Measurements from ENCODE around the gene FBXO24. TPM values are rescaled to one million over a fixed set of nuclear protein-coding genes. Genes with fewer than 3 reads are reported as not detected.

Gene FBXO24
- total and polyA plus RNA-seq, 9 of the 15 experiments (the other 6 are each of a cell fraction or from before 2014, with no cell fraction given) = 0.17 to 0.95 (median 0.50) TPM

DNA sequence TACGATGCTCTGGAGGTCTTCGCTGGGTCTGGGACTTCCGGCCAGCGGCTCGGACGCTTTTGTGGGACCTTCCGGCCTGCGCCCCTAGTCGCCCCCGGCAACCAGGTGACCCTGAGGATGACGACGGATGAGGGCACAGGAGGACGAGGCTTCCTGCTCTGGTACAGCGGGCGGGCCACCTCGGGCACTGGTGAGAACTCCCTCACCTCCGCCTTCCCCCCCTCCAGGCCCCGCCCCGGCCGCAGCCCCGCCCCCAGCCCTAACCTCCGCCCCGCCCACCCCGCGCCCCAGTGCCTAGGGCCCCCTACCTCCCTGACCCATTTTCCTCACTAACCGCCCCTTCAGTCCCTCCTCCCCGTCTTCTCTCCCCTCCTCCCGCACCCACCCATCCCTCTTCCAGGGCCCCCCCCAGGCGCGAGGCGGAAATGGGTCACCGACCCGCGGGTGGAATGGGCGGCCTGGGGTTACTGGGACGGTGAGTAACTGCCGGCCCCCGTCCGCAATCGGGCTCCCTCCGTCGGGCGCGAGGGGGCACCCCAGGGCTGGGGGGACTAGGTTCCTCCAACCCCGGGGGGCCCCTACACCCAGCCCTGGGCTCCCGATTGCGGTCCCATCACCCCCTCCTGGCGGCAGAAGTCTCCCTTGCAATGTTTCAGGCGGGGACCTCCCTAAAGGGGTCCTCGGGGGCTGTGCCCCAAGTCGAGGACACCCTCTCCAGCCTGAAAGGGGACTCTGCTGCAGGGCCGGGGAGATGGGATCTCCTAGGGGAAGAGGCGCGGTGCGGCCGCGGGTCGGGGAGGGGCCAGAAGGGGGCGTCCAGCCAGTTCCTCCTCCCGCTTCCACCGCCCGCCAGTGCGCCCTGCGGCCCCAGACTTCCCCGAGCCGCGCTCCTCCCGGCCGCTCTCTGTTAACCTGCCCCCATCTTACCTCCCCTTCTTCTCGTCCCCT, 18.2 kb downstream of the FBXO24 start (continued):
- TF ChIP-seq PHF8 (IDR thresholded peaks at IDR 0.05; ENCODE audit: borderline replicate concordance, low read length) = peak; percentile 61; the same call in 1 of the 2 replicates
- TF ChIP-seq KAT7 (CRISPR knock-in tag; IDR thresholded peaks at IDR 0.05; ENCODE audit: borderline replicate concordance) = 0 out of 2 replicates have a peak, but pooled peaks have one; percentile 34
- TF ChIP-seq ZNF586 (CRISPR knock-in tag; conservative IDR thresholded peaks at IDR 0.05) = no peak
- TF ChIP-seq LCOR (CRISPR knock-in tag; IDR thresholded peaks at IDR 0.05) = peak; percentile 63; the same call in 1 of the 2 replicates
- TF ChIP-seq ZNF165 (CRISPR knock-in tag; IDR thresholded peaks at IDR 0.05; ENCODE audit: borderline replicate concordance) = no peak
- 0 out of 2 replicates have a peak, but pooled peaks have one; percentile 4 for TF ChIP-seq KLF16 (IDR thresholded peaks at IDR 0.05)
- TF ChIP-seq, protein P1, sequence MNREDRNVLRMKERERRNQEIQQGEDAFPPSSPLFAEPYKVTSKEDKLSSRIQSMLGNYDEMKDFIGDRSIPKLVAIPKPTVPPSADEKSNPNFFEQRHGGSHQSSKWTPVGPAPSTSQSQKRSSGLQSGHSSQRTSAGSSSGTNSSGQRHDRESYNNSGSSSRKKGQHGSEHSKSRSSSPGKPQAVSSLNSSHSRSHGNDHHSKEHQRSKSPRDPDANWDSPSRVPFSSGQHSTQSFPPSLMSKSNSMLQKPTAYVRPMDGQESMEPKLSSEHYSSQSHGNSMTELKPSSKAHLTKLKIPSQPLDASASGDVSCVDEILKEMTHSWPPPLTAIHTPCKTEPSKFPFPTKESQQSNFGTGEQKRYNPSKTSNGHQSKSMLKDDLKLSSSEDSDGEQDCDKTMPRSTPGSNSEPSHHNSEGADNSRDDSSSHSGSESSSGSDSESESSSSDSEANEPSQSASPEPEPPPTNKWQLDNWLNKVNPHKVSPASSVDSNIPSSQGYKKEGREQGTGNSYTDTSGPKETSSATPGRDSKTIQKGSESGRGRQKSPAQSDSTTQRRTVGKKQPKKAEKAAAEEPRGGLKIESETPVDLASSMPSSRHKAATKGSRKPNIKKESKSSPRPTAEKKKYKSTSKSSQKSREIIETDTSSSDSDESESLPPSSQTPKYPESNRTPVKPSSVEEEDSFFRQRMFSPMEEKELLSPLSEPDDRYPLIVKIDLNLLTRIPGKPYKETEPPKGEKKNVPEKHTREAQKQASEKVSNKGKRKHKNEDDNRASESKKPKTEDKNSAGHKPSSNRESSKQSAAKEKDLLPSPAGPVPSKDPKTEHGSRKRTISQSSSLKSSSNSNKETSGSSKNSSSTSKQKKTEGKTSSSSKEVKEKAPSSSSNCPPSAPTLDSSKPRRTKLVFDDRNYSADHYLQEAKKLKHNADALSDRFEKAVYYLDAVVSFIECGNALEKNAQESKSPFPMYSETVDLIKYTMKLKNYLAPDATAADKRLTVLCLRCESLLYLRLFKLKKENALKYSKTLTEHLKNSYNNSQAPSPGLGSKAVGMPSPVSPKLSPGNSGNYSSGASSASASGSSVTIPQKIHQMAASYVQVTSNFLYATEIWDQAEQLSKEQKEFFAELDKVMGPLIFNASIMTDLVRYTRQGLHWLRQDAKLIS (CRISPR knock-in tag; IDR thresholded peaks at IDR 0.05) = no peak
- no peak for TF ChIP-seq ARHGAP35 (IDR thresholded peaks at IDR 0.05; ENCODE audit: partially characterized antibody)
- TF ChIP-seq ARID2 (IDR thresholded peaks at IDR 0.05) = 0 out of 2 replicates have a peak, but pooled peaks have one; percentile 13
- no peak for TF ChIP-seq ZKSCAN3 (CRISPR knock-in tag; IDR thresholded peaks at IDR 0.05)
- TF ChIP-seq, protein P2, sequence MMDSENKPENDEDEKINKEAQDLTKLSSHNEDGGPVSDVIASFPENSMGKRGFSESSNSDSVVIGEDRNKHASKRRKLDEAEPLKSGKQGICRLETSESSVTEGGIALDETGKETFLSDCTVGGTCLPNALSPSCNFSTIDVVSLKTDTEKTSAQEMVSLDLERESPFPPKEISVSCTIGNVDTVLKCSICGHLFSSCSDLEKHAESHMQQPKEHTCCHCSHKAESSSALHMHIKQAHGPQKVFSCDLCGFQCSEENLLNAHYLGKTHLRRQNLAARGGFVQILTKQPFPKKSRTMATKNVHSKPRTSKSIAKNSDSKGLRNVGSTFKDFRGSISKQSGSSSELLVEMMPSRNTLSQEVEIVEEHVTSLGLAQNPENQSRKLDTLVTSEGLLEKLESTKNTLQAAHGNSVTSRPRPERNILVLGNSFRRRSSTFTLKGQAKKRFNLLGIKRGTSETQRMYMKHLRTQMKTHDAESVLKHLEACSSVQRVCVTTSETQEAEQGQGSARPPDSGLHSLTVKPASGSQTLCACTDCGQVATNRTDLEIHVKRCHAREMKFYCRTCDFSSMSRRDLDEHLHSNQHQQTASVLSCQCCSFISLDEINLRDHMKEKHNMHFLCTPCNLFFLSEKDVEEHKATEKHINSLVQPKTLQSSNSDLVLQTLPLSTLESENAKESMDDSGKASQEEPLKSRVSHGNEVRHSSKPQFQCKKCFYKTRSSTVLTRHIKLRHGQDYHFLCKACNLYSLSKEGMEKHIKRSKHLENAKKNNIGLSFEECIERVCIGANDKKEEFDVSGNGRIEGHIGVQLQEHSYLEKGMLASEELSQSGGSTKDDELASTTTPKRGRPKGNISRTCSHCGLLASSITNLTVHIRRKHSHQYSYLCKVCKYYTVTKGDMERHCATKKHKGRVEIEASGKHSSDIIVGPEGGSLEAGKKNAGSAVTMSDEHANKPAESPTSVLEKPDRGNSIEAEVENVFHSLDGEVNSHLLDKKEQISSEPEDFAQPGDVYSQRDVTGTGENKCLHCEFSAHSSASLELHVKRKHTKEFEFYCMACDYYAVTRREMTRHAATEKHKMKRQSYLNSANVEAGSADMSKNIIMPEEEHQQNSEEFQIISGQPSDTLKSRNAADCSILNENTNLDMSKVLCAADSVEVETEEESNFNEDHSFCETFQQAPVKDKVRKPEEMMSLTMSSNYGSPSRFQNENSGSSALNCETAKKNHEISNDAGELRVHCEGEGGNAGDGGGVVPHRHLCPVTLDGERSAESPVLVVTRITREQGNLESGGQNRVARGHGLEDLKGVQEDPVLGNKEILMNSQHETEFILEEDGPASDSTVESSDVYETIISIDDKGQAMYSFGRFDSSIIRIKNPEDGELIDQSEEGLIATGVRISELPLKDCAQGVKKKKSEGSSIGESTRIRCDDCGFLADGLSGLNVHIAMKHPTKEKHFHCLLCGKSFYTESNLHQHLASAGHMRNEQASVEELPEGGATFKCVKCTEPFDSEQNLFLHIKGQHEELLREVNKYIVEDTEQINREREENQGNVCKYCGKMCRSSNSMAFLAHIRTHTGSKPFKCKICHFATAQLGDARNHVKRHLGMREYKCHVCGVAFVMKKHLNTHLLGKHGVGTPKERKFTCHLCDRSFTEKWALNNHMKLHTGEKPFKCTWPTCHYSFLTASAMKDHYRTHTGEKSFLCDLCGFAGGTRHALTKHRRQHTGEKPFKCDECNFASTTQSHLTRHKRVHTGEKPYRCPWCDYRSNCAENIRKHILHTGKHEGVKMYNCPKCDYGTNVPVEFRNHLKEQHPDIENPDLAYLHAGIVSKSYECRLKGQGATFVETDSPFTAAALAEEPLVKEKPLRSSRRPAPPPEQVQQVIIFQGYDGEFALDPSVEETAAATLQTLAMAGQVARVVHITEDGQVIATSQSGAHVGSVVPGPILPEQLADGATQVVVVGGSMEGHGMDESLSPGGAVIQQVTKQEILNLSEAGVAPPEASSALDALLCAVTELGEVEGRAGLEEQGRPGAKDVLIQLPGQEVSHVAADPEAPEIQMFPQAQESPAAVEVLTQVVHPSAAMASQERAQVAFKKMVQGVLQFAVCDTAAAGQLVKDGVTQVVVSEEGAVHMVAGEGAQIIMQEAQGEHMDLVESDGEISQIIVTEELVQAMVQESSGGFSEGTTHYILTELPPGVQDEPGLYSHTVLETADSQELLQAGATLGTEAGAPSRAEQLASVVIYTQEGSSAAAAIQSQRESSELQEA (IDR thresholded peaks at IDR 0.05; ENCODE audit: low read depth) = 0 out of 2 replicates have a peak, but pooled peaks have one; percentile 19
- TF ChIP-seq EWSR1 (IDR thresholded peaks at IDR 0.05; ENCODE audit: borderline replicate concordance, low read depth, partially characterized antibody) = no peak
- no peak for TF ChIP-seq ZNF175 (CRISPR knock-in tag; IDR thresholded peaks at IDR 0.05; ENCODE audit: low read depth)
- TF ChIP-seq ZEB2 (IDR thresholded peaks at IDR 0.05) = 0 out of 2 replicates have a peak, but pooled peaks have one; percentile 41
- TF ChIP-seq PTRF (tag; IDR thresholded peaks at IDR 0.05) = no peak
